Measurements from ENCODE around the gene NAV2. TPM values are rescaled to one million over a fixed set of nuclear protein-coding genes. Genes with fewer than 3 reads are reported as not detected.

The NAV2 gene
- total RNA-seq, 4 donors from 2014 or later = 9.1 to 34.7 (median 22.2) TPM

GRCh38 chr11:20119315-20119714 is 406.7 kb downstream of the NAV2 start:
- no peak for TF ChIP-seq POLR2AphosphoS5 (IDR thresholded peaks at IDR 0.05)
- TF ChIP-seq POLR2A (IDR thresholded peaks at IDR 0.05) = no peak
- TF ChIP-seq EP300 (IDR thresholded peaks at IDR 0.05) = no peak
- no peak for TF ChIP-seq CTCF (IDR thresholded peaks at IDR 0.05)
- Histone ChIP-seq H3K4me3 (no peak overlapping the region), H3K36me3 (peaks cover 26% of the 10 kb centered on the region), H3K27me3 (no peaks in the 10 kb centered on the region), H3K27ac (no peak overlapping the region), H3K4me1 (no peaks in the 10 kb centered on the region), H3K9me3 (no peaks in the 10 kb centered on the region)
- 92% methylated on average over 12 of the region's 12 CpGs for WGBS
- no peak for DNase-seq (ENCODE audit: low spot score in 2 of 2)

GRCh38 chr11:20120134-20120925 is 407.7 kb downstream of the NAV2 start:
- WGBS = 95% methylated on average over 7 of the region's 7 CpGs
- H3K4me1 ChIP-seq = no peaks in the 10 kb centered on the region
- TF ChIP-seq POLR2A (IDR thresholded peaks at IDR 0.05) = no peak
- no peak for TF ChIP-seq POLR2AphosphoS5 (IDR thresholded peaks at IDR 0.05)
- TF ChIP-seq CTCF (IDR thresholded peaks at IDR 0.05) = no peak
- TF ChIP-seq EP300 (IDR thresholded peaks at IDR 0.05) = no peak
- no peak for DNase-seq (ENCODE audit: low spot score in 2 of 2)
- H3K27ac ChIP-seq = no peak overlapping the region
- no peak overlapping the region for H3K4me3 ChIP-seq
- no peaks in the 10 kb centered on the region for H3K27me3 ChIP-seq
- H3K36me3 ChIP-seq = peaks cover 23% of the 10 kb centered on the region
- H3K9me3 ChIP-seq = no peaks in the 10 kb centered on the region

GRCh38 chr11:20122131-20122530 is 409.5 kb downstream of the NAV2 start:
- no peak overlapping the region for H3K4me3 ChIP-seq
- peaks cover 23% of the 10 kb centered on the region for H3K36me3 ChIP-seq

GRCh38 chr11:20125927-20126326 is 413.3 kb downstream of the NAV2 start:
- no peak for TF ChIP-seq CTCF (IDR thresholded peaks at IDR 0.05)
- no peak for DNase-seq (ENCODE audit: low spot score in 2 of 2)
- H3K27ac ChIP-seq = no peak overlapping the region
- H3K4me3 ChIP-seq = no peak overlapping the region
- no peaks in the 10 kb centered on the region for H3K9me3 ChIP-seq
- WGBS = 62% methylated on average over 5 of the region's 6 CpGs
- no peaks in the 10 kb centered on the region for H3K4me1 ChIP-seq
- H3K36me3 ChIP-seq = no peaks in the 10 kb centered on the region
- no peaks in the 10 kb centered on the region for H3K27me3 ChIP-seq

More at GRCh38 chr11:20122131-20122530, 409.5 kb downstream of the NAV2 start:
- TF ChIP-seq EP300 (IDR thresholded peaks at IDR 0.05) = no peak
- no peak for TF ChIP-seq CTCF (IDR thresholded peaks at IDR 0.05)
- no peak for TF ChIP-seq POLR2A (IDR thresholded peaks at IDR 0.05)
- no peak for TF ChIP-seq POLR2AphosphoS5 (IDR thresholded peaks at IDR 0.05)
- 76% methylated on average over 3 of the region's 3 CpGs for WGBS
- no peak overlapping the region for H3K27ac ChIP-seq
- no peaks in the 10 kb centered on the region for H3K4me1 ChIP-seq
- no peak for DNase-seq (ENCODE audit: low spot score in 2 of 2)
- H3K27me3 ChIP-seq = no peaks in the 10 kb centered on the region
- no peaks in the 10 kb centered on the region for H3K9me3 ChIP-seq

- WGBS = 88% methylated on average over 8 of the region's 8 CpGs
These were observed 414.1 kb downstream of the NAV2 start for GRCh38 chr11:20126724-20127123.

More at GRCh38 chr11:20126724-20127123, 414.1 kb downstream of the NAV2 start:
- Histone ChIP-seq H3K4me3 (no peak overlapping the region), H3K27ac (no peak overlapping the region), H3K9me3 (no peaks in the 10 kb centered on the region), H3K4me1 (peaks cover 2% of the 10 kb centered on the region), H3K36me3 (no peaks in the 10 kb centered on the region), H3K27me3 (no peaks in the 10 kb centered on the region)
- TF ChIP-seq POLR2AphosphoS5 (IDR thresholded peaks at IDR 0.05) = no peak
- no peak for TF ChIP-seq CTCF (IDR thresholded peaks at IDR 0.05)
- no peak for DNase-seq (ENCODE audit: low spot score in 2 of 2)
